Activated naive CD4-positive, alpha-beta T cell (primary cell): Measurements from ENCODE around the gene ABLIM2.
A peak's percentile ranks its signal among the peaks of the same experiment; 100 is the strongest.

Experiments used
- DNase-seq, 4 experiments: peaks; one replicate each; lab custom pipeline; 2025; lab: John Stamatoyannopoulos, UW

Gene ABLIM2

GRCh38 chr4:8119877-8120276 is 38.7 kb downstream of the ABLIM2 start:
- DNase-seq = no peak

DNA sequence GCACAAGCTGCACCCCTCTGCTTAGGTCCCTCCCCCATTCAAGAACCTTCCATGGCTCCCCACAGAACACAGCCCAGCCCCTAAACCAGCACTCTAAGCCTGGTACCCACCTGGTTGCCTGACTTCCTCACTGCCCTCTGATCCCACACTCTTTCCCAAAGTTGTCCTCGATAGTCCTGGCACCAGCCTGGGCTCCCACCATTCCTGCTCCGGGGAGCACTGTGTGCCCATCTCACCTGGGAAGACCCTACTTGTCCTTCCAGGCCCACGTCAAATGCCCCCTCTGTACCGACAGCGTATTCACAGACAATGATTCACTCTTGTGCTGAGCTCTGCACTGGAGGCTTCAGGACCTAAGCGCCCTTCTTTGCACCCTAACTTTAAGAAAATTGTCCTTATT is 40.1 kb downstream of the ABLIM2 start:
- no peak for DNase-seq

GRCh38 chr4:8118035-8118434 is 40.6 kb downstream of the ABLIM2 start:
- no peak for DNase-seq

GRCh38 chr4:8117278-8117682 is 41.3 kb downstream of the ABLIM2 start:
- peak in 1 of 4 experiments; percentile 3 for DNase-seq

DNA sequence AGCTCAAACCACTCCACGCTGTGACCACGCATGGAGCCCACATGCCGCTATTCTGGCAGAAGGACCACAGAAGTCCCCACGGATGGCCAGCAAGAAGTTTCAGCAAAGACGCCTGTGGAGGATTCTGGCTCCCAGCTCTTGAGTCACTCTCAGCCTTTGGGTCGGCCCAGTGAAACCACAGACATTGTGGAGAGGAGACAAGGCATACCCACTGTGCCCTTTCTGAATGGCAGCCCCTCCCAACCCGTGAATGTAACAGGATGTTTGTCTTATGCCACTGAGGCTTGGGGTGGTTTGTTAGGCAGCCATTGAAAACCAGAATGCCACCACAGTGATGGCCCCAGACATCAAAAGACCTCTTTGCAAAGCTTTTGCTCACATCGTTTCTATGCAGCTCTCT is 42.7 kb downstream of the ABLIM2 start:
- DNase-seq = no peak

DNA sequence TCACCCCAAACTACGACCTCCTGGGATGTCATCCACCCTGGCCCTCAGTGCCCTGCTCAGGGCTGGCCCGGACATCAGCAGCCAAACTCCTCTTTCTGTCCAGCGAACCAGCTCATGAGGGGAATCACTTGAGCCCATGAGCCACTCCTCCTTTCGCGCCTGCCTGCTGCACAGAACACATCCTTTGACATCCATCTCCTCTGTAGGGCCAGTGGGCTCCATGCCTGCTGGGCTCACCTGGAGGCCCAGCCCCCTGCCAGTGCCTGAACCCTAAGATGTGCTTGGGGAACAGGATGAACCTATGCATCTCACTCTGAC is 43.5 kb downstream of the ABLIM2 start:
- no peak for DNase-seq

GRCh38 chr4:8114456-8115202 is 44.0 kb downstream of the ABLIM2 start:
- DNase-seq = no peak

DNA sequence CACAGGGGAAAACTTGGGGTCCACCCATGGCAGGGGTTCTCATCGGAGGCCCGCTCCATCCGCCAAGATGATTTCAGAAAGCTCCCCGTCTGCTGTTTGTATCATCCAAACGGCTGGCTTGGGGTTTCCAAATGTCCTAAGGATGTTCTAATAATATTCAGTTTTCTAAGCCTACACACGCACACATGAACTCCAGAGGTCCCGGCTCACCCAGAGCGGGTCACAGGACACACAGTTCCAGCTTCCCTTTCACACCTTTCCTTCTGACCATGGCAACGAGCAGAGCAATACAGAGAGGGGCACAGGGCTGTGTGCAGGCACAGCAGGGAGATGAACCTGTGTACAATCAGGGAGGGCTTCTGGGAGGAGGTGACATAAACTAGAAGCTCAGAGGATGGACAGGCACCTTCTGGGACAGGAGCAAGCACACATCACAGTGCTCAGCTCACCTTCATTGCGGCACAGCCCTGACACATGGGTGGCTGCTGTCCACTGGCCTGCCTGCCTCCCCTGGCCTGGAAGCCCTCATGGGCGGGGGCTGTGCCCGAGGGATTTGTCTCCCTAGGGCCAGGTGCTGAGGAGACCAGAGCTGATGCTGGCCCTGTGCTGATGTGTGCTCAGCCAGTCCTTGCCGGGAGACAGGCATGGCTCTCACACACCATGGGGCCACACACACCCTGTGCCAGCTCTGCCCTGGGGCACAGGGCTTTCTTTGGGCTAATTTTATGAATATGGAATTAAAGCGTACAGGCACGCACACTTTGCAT is 44.8 kb downstream of the ABLIM2 start:
- DNase-seq = no peak

- no peak for DNase-seq
Observed at GRCh38 chr4:8112672-8113071, 45.9 kb downstream of the ABLIM2 start.

DNA sequence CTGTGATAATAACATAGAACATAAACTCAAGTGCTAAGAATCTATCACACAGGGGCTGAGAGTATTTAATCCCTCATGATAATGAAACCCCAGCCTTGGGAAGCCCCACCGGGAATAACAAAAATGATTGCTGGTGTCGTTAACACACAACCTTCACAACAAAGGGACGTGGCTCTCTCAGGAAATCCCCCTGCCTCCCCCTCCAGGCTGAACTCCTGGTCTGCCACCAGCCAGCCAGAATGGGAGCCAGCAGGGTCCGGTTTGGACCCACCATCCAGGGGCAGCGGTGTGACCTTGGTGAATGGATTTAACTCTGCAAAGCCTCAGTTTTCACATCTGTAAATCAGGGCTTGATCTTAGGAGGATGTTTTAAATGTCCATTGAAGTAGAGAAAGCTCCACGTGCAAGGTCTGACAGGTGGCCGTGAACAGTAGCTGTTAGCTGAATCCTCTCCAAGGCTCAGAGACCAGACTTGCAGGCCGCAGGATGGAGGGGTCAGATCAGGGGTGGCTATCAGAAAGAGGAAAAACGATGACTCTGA is 46.5 kb downstream of the ABLIM2 start:
- DNase-seq = no peak

DNA sequence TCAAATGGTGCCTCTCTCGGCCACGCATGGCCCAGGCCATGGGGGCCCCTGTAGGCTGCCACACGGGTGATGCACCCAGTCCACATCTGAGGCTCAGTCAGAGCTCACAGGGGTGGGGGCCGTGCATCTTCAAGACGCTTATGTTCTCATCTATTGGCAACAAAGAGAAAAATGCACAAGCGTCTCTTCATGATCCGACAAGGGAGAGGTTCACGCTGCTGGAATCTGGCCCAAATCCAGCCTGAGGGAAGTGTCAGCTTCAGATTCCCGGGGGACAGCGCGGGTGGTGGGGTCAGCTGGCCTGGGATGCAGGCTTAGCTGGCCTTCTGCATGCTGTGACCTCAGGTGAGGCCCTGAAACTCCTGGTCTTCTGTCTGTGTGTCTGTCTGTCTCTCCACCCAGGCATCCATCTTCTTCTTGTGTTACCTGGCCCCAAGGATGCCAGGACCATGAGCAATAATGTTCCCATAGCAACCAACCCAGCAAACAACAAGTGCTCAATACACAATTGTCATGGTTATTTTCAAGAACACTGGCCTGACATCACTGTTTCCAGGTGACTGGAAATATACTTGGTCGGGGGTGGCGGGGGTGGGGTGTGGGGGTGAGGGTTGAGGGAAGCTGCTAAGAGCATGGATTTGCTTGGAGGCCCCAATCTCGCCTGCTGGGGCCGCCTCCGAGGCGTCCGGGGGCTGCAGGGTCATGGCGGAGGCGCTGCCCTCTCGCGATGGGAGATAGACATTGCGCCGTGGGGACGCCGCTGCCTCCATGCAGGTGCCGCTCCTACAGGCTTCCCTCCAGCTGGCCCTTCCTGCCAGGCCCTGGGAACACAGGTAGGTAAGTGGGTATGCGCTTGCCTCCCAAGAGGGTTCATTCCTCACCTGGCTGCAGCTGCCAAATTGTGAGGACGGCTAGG is 48.3 kb downstream of the ABLIM2 start:
- no peak for DNase-seq

- no peak for DNase-seq
Observed at GRCh38 chr4:8109406-8110065, 49.1 kb downstream of the ABLIM2 start.

GRCh38 chr4:8108991-8109390 is 49.6 kb downstream of the ABLIM2 start:
- no peak for DNase-seq

- no peak for DNase-seq
Observed at GRCh38 chr4:8108261-8108660, 50.4 kb downstream of the ABLIM2 start.

- DNase-seq = no peak
Observed at GRCh38 chr4:8107146-8107657, 51.4 kb downstream of the ABLIM2 start.

GRCh38 chr4:8106451-8107025 is 52.1 kb downstream of the ABLIM2 start:
- DNase-seq = no peak

DNA sequence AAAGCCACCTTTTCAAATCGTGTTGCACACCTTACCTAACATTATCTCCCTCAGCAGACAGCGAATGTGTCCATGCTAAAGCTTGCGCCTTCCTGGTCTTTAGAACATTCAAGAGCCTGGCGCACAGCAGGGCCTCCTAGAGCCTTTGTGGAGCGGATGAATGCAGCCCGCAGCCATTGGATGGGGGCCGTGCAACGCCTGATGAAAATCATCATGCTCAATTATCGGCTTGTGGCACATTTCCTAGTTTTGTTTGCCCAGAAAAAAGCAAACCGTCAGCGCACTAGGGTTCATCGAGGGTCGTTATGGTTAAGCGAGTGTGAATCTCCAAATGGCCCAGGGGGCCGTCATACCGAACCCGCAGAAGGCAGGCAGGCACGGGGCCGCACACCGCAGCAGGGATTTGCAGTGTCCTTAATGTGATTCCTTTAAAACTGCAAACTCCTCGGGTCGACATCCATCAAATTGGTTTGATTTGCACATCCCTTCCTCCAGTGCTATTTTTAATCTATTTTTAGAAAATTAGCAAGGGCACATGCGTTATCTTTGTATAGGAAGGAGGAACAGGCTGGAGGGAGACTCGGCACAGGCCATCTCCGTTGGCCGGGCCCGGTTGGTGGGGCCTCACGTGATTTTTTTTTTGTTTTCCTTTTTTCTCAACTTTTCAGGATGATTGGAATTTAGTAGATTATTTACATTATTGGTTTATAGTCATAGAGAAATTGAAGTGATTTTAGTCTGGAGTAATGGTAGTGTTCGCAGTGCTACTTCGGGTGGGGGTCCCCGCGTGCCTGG is 53.1 kb downstream of the ABLIM2 start:
- no peak for DNase-seq

- no peak for DNase-seq
Observed at GRCh38 chr4:8104491-8105305, 53.9 kb downstream of the ABLIM2 start.
